GM15510 (cell line): ENCODE results near the gene PLSCR3.

Source experiments
- POLR2A ChIP-seq: IDR thresholded peaks from 3 replicates; pipeline ENCODE4 v1.6.1; 2011; ENCODE audit warnings: borderline replicate concordance; ENCODE audit not compliant: insufficient read length; ENCODE audit errors: extremely low read depth

PLSCR3 gene

DNA sequence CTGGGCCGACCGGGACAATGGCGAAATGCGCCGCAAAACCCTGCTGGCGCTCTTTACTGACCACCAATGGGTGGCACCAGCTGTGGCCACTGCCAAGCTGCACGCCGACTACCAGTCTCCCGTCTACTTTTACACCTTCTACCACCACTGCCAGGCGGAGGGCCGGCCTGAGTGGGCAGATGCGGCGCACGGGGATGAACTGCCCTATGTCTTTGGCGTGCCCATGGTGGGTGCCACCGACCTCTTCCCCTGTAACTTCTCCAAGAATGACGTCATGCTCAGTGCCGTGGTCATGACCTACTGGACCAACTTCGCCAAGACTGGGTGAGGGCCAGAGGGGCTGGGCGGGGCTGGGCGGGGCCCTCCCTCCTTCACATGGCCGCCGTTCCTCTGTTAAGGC is 21.5 kb upstream of the PLSCR3 start:
- TF ChIP-seq POLR2A: no peak

DNA sequence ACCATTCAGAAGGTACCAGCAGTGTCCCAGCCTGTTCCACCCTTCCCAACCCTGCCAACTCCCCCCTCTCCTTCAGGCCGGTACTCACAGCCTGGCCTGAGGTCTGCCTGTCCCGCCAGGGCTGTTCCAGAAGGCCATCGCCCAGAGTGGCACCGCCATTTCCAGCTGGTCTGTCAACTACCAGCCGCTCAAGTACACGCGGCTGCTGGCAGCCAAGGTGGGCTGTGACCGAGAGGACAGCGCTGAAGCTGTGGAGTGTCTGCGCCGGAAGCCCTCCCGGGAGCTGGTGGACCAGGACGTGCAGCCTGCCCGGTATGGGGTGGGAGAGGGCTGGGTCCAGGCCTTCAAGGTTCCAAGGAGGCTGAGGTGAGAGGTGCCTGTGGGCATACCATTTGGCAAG is 20.5 kb upstream of the PLSCR3 start:
- TF ChIP-seq POLR2A: no peak

DNA sequence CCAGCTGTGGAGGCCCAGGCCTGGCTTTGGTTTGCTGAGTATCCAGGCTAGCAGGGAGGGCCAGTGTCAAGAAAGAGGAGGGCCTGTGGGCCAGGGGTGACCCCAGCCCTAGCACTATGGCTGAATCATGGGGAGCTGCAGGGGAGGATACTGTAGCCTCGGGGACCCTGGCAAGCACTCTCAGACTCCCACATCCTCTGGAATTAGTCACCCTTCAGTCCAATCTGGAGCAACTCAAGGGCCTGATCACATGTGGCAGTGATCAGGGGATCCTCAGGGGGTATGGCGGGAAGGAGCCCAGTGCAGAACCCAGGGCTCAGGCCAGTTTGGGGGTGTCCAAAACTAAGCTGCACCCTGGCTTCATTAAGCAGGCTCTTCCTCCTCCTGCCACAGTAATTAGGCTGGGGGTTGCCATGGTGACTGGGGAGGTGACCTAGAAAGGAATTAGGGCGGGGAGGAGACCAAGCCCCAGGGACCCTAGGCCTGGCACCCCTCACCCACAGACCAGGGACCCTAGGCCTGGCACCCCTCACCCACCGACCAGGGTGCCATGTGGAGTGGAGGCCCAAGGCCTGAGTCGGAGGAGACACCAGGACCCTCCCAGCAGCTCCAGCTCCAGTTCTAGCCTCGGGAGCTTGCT is 19.1 kb upstream of the PLSCR3 start:
- TF ChIP-seq POLR2A: no peak

DNA sequence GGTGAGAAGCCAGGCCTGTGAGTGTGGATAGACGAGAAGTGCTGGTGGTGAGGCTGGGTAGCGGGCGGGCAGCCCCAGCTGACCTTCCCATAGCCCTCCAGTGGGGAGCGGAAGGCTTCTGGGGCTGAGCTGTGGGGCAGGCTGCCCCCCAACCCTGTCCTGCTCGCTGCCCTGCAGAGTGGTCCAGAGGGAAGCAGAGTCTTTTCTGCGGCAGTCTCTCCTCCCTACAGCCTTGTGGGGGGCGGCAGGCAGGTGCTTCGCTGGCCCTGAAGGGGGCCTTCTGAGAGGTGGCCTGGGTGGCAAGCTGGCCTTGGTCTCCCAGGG is 17.1 kb upstream of the PLSCR3 start:
- no peak for TF ChIP-seq POLR2A

DNA sequence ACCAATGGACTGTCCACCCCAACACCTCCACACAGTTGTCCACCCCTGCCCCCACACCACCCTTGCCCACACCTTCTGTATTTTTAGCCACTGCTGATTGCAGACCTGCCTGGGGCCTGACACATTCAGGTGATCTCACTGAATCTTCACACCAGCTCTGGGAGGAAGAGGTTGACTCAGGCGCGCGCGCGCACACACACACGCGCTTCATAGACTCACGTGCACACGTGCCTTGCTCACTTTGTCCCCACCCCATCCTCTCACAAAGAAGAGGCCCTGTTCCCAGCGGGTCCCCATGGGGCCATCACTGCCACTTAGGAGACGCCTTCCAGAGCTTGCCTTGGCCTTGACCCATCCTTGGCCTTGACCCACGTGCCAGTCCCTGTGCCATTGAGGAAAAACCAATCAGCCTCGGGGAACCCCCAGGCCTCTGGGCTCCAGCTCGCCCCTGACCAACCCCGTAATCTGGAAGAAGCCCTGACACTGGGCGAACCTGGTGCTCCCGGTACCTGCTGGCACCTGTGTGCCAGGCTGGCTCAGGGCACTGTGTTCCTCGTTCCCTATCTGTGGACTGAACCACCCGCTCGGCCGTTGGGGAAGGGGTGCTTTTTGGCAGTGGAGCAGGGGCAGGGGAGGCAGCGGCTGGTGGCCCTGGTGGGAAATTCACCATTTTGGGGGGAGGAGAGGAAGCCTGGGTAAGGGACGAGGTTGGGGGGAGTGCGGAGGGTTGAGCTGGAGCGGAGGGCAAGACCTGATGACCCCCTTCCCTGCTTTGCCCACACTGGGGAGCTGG is 16.5 kb upstream of the PLSCR3 start:
- TF ChIP-seq POLR2A: no peak

DNA sequence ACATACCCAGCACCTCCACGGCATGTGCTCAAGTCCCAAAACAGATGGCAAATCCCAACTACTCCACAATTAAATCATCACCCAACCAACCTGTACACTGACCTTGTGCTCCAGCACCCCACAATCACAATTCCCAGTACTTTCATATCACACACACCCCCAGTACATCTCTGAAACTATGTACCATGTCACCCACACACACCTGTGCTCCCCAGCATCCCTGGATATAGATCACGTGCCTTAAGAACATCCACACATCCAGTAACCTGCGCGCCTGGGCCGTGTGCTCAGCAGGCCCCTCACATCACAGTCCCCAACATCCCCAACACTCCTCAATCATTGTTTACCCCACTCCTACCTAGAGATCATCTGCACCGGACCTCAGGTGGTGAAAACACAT is 15.4 kb upstream of the PLSCR3 start:
- no peak for TF ChIP-seq POLR2A

DNA sequence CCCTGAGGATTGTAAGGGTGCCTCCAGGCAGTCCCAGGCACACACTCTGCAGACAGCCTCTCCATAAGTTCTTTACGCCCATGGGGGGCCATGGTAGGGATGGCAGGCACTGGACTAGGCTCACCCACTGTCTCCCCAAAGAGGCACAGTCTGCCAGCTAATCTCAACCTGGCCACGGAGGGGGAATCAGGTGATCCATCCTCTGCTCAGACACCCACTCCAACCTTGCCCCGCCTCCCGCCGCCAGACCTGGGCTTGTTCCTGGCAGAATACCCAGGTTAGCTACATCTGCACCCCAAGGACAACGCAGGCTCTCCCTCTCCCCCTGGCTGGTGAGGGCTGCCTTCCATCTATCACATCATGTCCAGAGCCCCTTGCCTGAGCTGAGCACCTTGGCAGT is 14.5 kb upstream of the PLSCR3 start:
- no peak for TF ChIP-seq POLR2A

DNA sequence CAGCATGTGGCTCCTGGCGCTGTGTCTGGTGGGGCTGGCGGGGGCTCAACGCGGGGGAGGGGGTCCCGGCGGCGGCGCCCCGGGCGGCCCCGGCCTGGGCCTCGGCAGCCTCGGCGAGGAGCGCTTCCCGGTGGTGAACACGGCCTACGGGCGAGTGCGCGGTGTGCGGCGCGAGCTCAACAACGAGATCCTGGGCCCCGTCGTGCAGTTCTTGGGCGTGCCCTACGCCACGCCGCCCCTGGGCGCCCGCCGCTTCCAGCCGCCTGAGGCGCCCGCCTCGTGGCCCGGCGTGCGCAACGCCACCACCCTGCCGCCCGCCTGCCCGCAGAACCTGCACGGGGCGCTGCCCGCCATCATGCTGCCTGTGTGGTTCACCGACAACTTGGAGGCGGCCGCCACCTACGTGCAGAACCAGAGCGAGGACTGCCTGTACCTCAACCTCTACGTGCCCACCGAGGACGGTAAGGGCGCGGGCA is 14.0 kb upstream of the PLSCR3 start:
- no peak for TF ChIP-seq POLR2A

DNA sequence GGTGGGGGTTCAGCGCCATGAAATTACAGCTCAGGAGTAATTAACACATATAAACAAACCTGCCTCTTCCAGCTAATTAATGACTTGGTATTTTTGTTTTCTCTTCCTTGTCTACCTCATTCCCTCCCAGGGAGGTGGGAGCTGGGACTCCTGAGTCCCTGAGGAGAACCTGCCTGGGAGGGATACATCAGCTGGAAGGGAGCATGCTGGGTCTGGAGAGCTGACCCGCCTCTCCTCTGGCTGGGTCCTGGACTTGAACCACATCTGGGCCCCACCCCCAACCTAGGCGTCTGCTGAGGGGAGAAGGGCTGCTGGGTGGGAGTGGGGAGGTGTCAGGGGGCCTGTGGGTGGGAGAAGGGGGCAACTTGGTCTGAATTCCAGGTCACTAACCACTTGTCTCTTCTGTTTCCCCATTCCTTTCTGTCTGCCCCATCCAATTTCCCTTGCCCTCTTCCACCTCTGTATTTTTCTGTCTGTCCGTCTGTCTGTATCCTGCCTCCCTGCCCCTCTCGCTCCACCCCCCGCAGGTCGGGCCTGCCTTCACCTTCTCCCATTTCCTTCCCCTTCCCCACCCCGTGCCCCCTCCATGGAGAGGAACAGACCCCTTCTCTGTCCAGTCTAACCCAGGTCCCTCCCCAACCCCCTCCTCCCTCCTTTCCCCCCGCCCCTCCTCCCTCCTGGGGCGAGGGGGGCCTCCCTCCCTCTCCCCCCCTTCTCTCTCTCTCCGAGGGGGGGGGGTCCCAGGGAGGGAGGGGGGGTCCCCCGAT is 13.3 kb upstream of the PLSCR3 start, which contains the start of gene NLGN2:
Gene NLGN2, plus strand, starts transcription at position 361 of the 767 bp plus-strand sequence. CDS start 411 bp downstream, outside the sequence.
- TF ChIP-seq POLR2A: no peak

DNA sequence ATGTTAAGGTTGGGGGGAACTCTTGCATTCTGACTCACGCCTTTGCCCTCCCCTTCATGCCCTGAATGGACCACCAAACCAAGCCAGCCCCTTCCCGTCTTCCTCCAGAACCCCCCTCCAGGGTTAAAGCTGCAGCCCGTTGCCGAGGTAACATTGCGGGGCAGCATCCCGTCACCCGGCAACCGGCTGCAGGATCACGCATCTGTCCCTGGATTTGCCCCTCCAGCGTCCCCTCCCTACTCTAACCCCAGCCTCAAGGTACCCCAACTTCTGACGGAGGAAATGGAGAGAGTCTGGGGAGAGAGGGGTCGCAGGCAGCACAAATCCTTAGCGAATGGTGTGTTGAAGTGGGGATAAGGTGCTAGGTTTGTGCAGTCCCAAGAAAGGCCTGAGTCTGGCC is 12.8 kb upstream of the PLSCR3 start:
- no peak for TF ChIP-seq POLR2A

DNA sequence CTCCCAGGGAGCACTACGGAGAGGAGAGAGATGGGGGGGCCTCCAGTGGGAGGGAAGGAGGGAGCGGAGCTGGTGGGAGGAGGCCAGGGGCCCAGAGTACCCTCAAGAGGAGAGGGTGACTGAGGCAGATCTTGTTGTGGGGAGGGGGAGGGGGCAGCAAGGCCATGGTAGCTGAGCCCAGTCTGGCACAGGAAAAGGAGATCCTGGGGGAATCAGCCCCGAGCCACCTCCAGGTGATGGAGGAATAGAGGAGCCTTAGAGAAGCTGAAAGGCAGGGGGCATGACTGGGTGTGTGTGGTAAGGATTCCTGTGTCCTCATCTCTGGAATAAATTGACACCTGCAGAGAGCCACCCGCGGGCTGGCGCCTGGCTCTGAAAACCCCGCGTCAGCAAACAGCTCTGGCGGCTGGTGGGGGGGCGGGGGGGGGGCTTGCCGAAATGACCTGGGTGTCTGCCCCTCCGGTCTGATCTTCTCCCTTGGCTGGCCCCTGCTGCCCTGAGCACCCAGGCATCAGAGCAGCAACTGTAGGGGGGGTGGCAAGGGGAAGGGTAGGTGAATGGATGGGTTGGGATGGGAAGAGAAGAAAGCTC is 12.0 kb upstream of the PLSCR3 start:
- TF ChIP-seq POLR2A: no peak

DNA sequence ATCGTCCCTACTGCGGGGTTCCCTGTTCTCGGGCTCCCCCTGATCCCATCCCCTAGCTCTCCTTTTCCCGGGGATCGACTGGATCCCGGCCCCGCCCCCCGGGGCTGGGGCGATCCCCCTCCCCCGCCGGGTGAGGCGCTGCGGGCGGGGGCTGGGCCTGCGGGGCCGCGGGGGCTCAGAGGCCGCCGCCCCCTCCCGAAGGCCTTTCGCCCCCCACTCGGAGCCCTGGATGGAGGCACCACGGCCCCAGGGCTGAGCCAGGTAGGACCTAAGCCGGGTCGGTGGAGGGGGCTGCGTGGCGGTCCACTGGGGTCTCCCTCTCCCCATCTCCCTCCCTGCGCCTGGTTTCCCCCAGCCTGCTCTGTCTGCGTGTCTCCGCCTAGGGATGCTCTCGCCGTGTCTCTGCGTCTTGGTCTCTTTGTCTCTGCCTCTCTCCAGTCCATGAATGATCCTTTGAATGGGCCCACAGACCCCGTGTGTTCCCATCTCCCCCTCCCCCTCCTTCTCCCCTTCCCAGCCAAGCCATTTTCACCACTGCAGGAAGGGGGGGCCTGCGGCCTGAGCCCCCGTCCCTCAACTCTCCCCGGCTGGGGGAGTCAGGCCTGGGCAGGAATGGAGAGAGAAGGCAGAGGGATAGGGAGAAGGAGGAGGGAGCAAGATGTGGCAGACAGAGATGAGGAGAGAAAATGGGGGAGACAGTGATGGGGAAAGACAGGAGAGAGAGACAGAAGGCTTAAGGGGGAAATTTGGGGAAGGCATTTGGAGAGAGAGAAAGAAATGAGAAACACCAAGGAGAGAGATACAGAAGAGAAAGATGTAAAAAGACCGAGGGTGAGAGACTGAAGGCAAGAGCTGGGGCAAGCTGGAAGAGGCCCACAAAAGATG is 11.3 kb upstream of the PLSCR3 start:
- TF ChIP-seq POLR2A: no peak

DNA sequence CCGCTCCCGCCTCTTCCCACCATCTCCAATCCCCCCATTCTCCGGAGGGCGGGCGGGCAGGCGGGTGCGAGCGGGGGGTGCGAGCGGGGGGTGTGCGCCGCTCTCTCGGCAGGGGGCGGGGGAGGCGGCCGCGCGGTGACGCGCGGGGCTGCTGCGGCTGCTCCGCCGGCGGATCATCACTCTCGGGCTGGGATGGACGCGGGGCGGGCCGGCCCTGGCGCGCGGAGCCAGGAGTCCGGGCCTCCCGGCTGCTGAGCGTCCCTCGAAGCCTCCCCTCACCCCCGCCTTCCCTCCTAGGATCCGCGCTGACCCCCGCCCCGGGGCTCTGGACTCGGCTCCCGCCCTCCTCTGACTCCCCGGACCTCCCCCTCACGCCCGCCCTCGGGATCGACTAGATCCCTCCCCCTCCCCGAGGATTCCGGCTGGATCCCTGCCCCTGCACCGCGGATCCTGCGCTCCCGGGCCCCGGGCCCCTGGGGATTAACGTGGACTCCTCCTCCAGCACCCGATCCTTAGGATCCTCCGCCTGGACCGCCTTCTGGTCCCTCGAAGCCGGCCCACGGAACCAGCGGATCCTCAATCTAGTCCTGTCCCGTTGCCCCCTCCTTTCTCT is 10.5 kb upstream of the PLSCR3 start:
- no peak for TF ChIP-seq POLR2A
